Measurements from ENCODE around the gene ERF. TPM values are rescaled to one million over a fixed set of nuclear protein-coding genes. Genes with fewer than 3 reads are reported as not detected.

Gene ERF
- polyA plus RNA-seq, 2 of the 4 experiments (the other 2 are of a cell fraction): 103 to 120 TPM

DNA sequence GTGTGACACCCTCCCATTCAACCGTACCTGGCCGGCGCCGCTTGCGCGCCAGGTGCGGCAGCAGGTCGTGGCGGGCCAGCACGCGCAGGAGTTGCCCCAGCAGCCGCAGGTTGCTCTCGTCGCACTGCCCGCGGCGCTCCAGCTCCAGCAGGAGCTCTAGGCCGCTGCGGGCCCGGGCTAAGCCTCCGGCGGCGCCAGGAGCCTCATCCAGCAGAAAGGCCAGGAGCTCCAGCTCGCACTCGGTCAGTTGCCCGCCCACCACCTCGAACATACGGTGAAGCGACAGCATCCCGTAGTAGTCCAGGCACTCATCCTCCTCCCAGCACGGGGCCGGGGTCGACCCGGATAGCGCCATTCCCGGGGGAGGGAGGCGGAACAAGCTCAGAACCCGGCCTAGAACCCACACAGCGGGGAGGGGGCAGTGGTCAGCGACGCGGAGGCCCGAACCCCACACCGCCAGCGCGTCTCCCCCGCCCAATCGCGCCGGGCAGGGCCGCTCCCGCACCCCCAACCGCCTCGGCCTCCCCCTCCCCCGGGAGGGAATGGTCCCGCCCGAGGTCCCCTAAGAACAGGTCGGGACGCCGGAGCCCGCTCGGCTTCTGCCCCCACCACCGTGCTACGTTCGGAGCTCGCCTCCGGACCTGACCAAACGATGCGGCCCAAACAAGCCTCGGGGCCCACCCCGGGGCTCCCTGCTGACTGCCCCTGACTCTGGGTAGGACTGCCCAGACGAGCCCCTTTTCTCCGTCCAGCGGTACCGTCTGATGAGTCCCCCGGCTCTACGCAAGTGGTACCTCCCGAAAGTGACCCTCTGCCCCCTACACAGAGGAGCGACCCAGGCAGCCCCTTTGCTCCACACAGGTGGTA lies 38.0 kb downstream of the ERF start:
- DNase-seq (ENCODE audit: low read depth in 1 of 2, low spot score in 1 of 2) (peak in 1 of 2 experiments; percentile 66), FAIRE-seq (no peak), ATAC-seq (peak; percentile 25 to 39)
- no peak for TF ChIP-seq CBX2 (IDR thresholded peaks at IDR 0.05; ENCODE audit: borderline replicate concordance, low read depth)
- TF ChIP-seq NPAS2 (CRISPR knock-in tag; IDR thresholded peaks at IDR 0.05; ENCODE audit: borderline replicate concordance): no peak
- TF ChIP-seq MAFK (IDR thresholded peaks at IDR 0.05; ENCODE audit: partially characterized antibody): no peak
- TF ChIP-seq RFX5 (IDR thresholded peaks at IDR 0.05): no peak
- TF ChIP-seq, protein P1, sequence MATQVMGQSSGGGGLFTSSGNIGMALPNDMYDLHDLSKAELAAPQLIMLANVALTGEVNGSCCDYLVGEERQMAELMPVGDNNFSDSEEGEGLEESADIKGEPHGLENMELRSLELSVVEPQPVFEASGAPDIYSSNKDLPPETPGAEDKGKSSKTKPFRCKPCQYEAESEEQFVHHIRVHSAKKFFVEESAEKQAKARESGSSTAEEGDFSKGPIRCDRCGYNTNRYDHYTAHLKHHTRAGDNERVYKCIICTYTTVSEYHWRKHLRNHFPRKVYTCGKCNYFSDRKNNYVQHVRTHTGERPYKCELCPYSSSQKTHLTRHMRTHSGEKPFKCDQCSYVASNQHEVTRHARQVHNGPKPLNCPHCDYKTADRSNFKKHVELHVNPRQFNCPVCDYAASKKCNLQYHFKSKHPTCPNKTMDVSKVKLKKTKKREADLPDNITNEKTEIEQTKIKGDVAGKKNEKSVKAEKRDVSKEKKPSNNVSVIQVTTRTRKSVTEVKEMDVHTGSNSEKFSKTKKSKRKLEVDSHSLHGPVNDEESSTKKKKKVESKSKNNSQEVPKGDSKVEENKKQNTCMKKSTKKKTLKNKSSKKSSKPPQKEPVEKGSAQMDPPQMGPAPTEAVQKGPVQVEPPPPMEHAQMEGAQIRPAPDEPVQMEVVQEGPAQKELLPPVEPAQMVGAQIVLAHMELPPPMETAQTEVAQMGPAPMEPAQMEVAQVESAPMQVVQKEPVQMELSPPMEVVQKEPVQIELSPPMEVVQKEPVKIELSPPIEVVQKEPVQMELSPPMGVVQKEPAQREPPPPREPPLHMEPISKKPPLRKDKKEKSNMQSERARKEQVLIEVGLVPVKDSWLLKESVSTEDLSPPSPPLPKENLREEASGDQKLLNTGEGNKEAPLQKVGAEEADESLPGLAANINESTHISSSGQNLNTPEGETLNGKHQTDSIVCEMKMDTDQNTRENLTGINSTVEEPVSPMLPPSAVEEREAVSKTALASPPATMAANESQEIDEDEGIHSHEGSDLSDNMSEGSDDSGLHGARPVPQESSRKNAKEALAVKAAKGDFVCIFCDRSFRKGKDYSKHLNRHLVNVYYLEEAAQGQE (IDR thresholded peaks at IDR 0.05): no peak
- TF ChIP-seq EHMT2 (IDR thresholded peaks at IDR 0.05; ENCODE audit: low read depth): no peak
- TF ChIP-seq HOXB5 (CRISPR knock-in tag; IDR thresholded peaks at IDR 0.05): 0 out of 2 replicates have a peak, but pooled peaks have one; percentile 26
- no peak for TF ChIP-seq CBX8 (IDR thresholded peaks at IDR 0.05)
- TF ChIP-seq NR3C1 (IDR thresholded peaks at IDR 0.05): no peak
- TF ChIP-seq ZFP36 (IDR thresholded peaks at IDR 0.05; ENCODE audit: borderline replicate concordance, partially characterized antibody): no peak
- 0 out of 2 replicates have a peak, but pooled peaks have one; percentile 44 for TF ChIP-seq TFCP2L1 (CRISPR knock-in tag; IDR thresholded peaks at IDR 0.05)
- Histone ChIP-seq H3K4me1 (peaks cover 40% of the 10 kb centered on the region), H3K27ac (peak overlapping the region; percentile 77 to 89), H3K9me3 (no peaks in the 10 kb centered on the region), H3K4me2 (peak overlapping the region; percentile 77), H3K4me3 (peak overlapping the region; percentile 69)
- WGBS (ENCODE audit: missing lambda C conversion rate): 13% methylated on average over 62 of the region's 79 CpGs
- ChIA-PET CTCF (interaction anchor here (0.8 to 3.6 kb wide), 19 partner anchors 8 to 206 kb away, joined by 3 to 29 read pairs (median 3); partner anchors contain the start of gene POU2F2), POLR2A (interaction anchor here (0.7 to 1.0 kb wide), 3 partner anchors 8 to 26 kb away, joined by 3 read pairs; no protein-coding TSS in a partner anchor)

DNA sequence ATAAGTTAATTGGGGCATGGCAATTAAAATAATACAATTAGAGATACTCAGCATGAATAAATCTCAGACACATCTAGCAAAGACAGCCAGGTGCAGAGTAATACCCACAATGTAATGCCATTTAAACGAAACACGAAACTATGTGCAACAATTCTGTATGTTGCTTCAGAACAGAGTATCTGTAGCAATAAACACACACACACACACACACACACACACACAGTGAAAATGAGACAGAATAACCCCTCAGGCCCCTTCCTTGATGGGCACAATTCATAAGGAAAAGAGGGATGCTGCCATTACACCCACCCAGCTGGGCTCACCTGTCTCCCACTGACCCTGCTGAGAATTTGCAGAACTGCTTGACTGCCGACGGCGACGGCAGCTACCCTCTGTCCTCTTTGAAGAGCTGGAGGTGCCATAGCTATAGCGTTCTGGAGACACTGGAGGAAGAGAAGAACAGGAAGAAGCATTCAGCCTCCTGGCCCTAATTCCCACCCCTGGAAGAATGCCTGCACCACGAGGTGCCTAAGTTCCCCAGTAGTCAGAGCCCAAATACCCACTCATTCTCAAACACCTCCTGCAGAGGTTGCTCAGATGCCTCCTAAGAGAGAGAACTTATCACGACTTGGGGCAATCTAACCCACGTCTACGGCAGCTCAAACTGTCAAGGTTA lies 40.0 kb downstream of the ERF start:
- CTCF ChIA-PET: interaction anchor here (0.9 to 3.6 kb wide), 12 partner anchors 13 to 107 kb away, joined by 3 to 29 read pairs (median 5); partner anchors contain the start of genes GSK3A and POU2F2
- WGBS (ENCODE audit: missing lambda C conversion rate): 85% methylated on average over 11 of the region's 11 CpGs

More for the DNA sequence above, 40.0 kb downstream of the ERF start:
- Histone ChIP-seq H3K4me3 (no peak overlapping the region), H3K27ac (no peak overlapping the region), H3K4me1 (peaks cover 30% of the 10 kb centered on the region), H3K9me3 (no peaks in the 10 kb centered on the region), H3K4me2 (no peak overlapping the region)
- POLR2A ChIA-PET: interaction anchor here (0.9 kb wide), 1 partner anchor 38 kb away, joined by 3 read pairs; no protein-coding TSS in a partner anchor
- DNase-seq (ENCODE audit: low read depth in 1 of 2, low spot score in 1 of 2): no peak
- no peak for TF ChIP-seq HEYL (CRISPR knock-in tag; IDR thresholded peaks at IDR 0.05)
- TF ChIP-seq ESRRA (IDR thresholded peaks at IDR 0.05; ENCODE audit: borderline replicate concordance, low read length): no peak
- no peak for TF ChIP-seq RFX5 (IDR thresholded peaks at IDR 0.05)
- TF ChIP-seq FOSB (CRISPR knock-in tag; IDR thresholded peaks at IDR 0.05): no peak
- TF ChIP-seq KDM1A (IDR thresholded peaks at IDR 0.05; ENCODE audit: low read depth): no peak
- no peak for TF ChIP-seq CHD2 (IDR thresholded peaks at IDR 0.05; ENCODE audit: low read length, partially characterized antibody)
- no peak for TF ChIP-seq CBX2 (IDR thresholded peaks at IDR 0.05; ENCODE audit: borderline replicate concordance, low read depth)
- no peak for TF ChIP-seq ZFP36 (IDR thresholded peaks at IDR 0.05; ENCODE audit: borderline replicate concordance, partially characterized antibody)
- no peak for TF ChIP-seq SMC3 (IDR thresholded peaks at IDR 0.05)
- TF ChIP-seq CHD4 (IDR thresholded peaks at IDR 0.05; ENCODE audit: borderline replicate concordance): no peak
- no peak for TF ChIP-seq TP53 (CRISPR knock-in tag; IDR thresholded peaks at IDR 0.05)
- TF ChIP-seq POLR2AphosphoS2 (conservative IDR thresholded peaks at IDR 0.05; ENCODE audit: low read length): no peak
- TF ChIP-seq, protein P2, sequence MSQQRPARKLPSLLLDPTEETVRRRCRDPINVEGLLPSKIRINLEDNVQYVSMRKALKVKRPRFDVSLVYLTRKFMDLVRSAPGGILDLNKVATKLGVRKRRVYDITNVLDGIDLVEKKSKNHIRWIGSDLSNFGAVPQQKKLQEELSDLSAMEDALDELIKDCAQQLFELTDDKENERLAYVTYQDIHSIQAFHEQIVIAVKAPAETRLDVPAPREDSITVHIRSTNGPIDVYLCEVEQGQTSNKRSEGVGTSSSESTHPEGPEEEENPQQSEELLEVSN (IDR thresholded peaks at IDR 0.05; ENCODE audit: borderline replicate concordance, low read depth): no peak
- TF ChIP-seq RAD21 (conservative IDR thresholded peaks at IDR 0.05 in 1 of 2, IDR thresholded peaks at IDR 0.05 in 1 of 2): no peak
- no peak for TF ChIP-seq JUNB (IDR thresholded peaks at IDR 0.05)
- TF ChIP-seq CEBPB (IDR thresholded peaks at IDR 0.05): no peak
- TF ChIP-seq MYC (IDR thresholded peaks at IDR 0.05; ENCODE audit: borderline replicate concordance, low read length): no peak
- peak; percentile 18 for FAIRE-seq
- no peak for ATAC-seq

Data from A549 (cell line).